H1 (cell line): Measurements from ENCODE around the gene CHMP5.

Experiments used
- CTCF ChIP-seq, 3 experiments: IDR thresholded peaks; 1 replicate in 2 of 3; 2 replicates in 1 of 3; pipeline versions ENCODE4 v1.5.1 to v1.6.1; 2011; ENCODE audit warnings: low read length in 3 of 3, mild to moderate bottlenecking in 3 of 3, inconsistent platforms in 2 of 3, low read depth in 1 of 3, moderate library complexity in 1 of 3; ENCODE audit not compliant: insufficient read depth in 1 of 3; ENCODE audit errors: control extremely low read depth in 1 of 3
- MAX ChIP-seq: IDR thresholded peaks from 2 replicates; pipeline ENCODE4 v1.6.1; 2012; ENCODE audit warnings: inconsistent platforms
- POLR2AphosphoS5 ChIP-seq: IDR thresholded peaks from 2 replicates; pipeline ENCODE4 v1.6.1; 2011; ENCODE audit warnings: low read depth, low read length
- RFX5 ChIP-seq: IDR thresholded peaks from 2 replicates; pipeline ENCODE4 v1.6.1; 2011; ENCODE audit warnings: low read depth, low read length, improper control_type of control experiment, borderline replicate concordance
- SUZ12 ChIP-seq: fragments of 200-600 bp; sonication (generic); IDR thresholded peaks from 2 replicates; pipeline ENCODE4 v1.6.1; 2012; ENCODE audit warnings: mild to moderate bottlenecking, inconsistent platforms, low read length, moderate library complexity, mixed read lengths

- TF ChIP-seq POLR2AphosphoS5 (no peak), SUZ12 (no peak), RFX5 (no peak), CTCF (IDR thresholded peaks at IDR 0.05; ENCODE audit: control extremely low read depth in 1 of 3, insufficient read depth in 1 of 3, low read depth in 1 of 3, low read length in 3 of 3) (no peak), MAX (no peak)
Observed at GRCh38 chr9:33236571-33236970, 28.3 kb upstream of the CHMP5 start.
